Nephron progenitor cell (in vitro differentiated cells): ENCODE data around the gene IQCE.
A peak's percentile ranks its signal among the peaks of the same experiment; 100 is the strongest.

Experiments
- DNase-seq: peaks from one replicate; pipeline ENCODE4 v3.0.0; 2021
- H3K27ac Mint-ChIP-seq: 2 replicates; pipeline ENCODE4 v1.8.0; 2021; ENCODE audit warnings: mild to moderate bottlenecking, moderate library complexity, mixed read lengths
- H3K27me3 Mint-ChIP-seq: 2 replicates; pipeline ENCODE4 v1.8.0; 2021; ENCODE audit warnings: mild to moderate bottlenecking, low read depth, mixed read lengths; ENCODE audit not compliant: poor library complexity
- H3K36me3 Mint-ChIP-seq: 2 replicates; pipeline ENCODE4 v1.8.0; 2021; ENCODE audit warnings: low read depth, mixed read lengths
- H3K4me1 Mint-ChIP-seq: 2 replicates; pipeline ENCODE4 v1.8.0; 2021; ENCODE audit warnings: mixed read lengths
- H3K4me3 Mint-ChIP-seq: 2 replicates; pipeline ENCODE4 v1.8.0; 2021; ENCODE audit warnings: mild to moderate bottlenecking, moderate library complexity, mixed read lengths
- H3K9me3 Mint-ChIP-seq: 2 replicates; pipeline ENCODE4 v1.8.0; 2021; ENCODE audit warnings: mild to moderate bottlenecking, moderate library complexity, mixed read lengths
- TF ChIP-seq, protein P1 (sequence below): fragments of 200-600 bp; sonication (generic); IDR thresholded peaks from 2 replicates; pipeline ENCODE4 v1.5.0; 2021; ENCODE audit warnings: antibody characterized with exemption

Gene IQCE

DNA sequence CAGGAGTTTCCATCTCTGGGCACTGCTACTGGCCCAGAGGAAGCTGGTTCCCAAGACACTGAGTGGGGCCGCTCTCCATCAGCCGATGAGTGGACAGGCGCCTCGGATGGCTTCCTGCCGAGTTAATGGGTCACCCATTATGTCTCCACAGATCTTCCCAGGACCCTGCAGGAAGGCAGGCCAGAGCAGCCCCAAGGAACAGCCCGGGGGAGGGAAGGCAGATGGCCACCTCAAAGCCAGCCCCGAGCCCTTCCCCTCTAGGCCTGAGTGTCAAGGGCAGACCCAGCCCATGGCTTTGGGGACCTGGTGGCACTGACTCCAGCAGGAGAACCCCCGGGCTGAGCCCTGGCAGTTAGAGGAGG, 42.6 kb upstream of the IQCE start:
- Mint-ChIP-seq H3K4me3 (no peak overlapping the region), H3K9me3 (no peaks in the 10 kb centered on the region), H3K27ac (no peak overlapping the region), H3K36me3 (no peaks in the 10 kb centered on the region), H3K4me1 (peaks cover 54% of the 10 kb centered on the region), H3K27me3 (peaks cover 14% of the 10 kb centered on the region)
- no peak for DNase-seq
- TF ChIP-seq, protein P1, sequence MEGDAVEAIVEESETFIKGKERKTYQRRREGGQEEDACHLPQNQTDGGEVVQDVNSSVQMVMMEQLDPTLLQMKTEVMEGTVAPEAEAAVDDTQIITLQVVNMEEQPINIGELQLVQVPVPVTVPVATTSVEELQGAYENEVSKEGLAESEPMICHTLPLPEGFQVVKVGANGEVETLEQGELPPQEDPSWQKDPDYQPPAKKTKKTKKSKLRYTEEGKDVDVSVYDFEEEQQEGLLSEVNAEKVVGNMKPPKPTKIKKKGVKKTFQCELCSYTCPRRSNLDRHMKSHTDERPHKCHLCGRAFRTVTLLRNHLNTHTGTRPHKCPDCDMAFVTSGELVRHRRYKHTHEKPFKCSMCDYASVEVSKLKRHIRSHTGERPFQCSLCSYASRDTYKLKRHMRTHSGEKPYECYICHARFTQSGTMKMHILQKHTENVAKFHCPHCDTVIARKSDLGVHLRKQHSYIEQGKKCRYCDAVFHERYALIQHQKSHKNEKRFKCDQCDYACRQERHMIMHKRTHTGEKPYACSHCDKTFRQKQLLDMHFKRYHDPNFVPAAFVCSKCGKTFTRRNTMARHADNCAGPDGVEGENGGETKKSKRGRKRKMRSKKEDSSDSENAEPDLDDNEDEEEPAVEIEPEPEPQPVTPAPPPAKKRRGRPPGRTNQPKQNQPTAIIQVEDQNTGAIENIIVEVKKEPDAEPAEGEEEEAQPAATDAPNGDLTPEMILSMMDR = no peak

DNA sequence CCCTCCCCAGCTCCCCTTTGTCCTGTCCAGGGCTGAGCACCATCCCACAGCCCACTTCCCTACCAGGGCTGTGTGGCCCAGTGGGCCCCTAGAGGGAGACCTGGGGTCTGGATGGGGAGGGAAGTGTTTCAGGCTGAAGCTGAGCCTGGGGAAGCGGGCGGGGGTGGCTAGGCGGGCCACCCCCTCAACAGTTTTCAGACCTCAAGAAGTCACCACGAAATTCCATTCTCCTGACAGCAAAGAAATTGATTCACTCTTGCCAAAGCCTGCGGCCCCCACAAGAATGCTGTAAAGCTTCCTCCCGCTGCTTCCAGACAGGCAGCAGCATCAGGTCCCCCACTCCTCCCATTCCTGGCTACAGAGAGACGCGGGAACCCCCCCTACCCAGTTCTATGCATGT, 41.8 kb upstream of the IQCE start:
- H3K27ac Mint-ChIP-seq = no peak overlapping the region
- H3K4me1 Mint-ChIP-seq = peaks cover 53% of the 10 kb centered on the region
- no peak overlapping the region for H3K4me3 Mint-ChIP-seq
- peaks cover 14% of the 10 kb centered on the region for H3K27me3 Mint-ChIP-seq
- TF ChIP-seq, protein P1 = no peak
- H3K9me3 Mint-ChIP-seq = no peaks in the 10 kb centered on the region
- H3K36me3 Mint-ChIP-seq = no peaks in the 10 kb centered on the region
- no peak for DNase-seq

DNA sequence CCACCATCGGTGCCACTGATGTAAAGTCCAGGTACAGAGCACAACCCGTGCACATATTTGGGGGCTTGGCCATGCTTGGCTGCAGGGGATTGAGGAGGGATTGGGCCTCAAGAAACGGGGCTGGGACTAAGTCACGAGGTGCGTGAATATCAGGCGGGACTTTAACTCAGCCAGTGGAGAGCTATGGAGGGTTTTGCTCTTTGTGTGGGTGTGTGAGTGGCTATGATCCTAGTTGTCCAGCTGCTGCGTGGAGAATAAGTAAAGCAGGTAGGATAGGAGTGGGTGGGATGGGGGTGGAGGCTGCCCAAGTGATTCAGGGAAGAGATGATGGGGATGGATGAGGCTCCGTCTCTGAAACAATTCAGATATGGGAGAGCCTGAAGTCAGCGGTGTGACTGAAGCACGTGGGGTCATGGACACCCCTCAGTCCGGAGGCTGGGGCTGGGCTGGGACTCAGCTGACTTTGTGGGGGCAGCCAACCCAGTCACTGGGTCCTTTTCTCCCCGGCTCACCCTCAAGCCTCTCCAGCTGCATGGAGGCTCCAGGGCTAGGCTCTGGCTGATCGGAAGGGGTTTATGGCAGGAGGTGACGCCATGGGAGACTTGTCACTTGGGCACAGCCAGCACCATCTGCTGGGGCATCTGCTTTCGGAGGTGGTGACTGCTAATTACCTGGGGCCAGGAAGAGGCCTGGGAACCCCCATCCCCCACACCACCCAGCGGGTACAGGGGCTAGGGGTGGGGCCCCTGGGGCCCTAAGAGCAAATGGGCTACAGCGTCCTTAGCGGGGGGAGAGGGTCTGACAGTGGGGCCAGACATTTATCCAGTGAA, 40.9 kb upstream of the IQCE start:
- H3K9me3 Mint-ChIP-seq = no peaks in the 10 kb centered on the region
- no peak overlapping the region for H3K27ac Mint-ChIP-seq
- H3K4me3 Mint-ChIP-seq = peak overlapping the region; percentile 59
- no peak for DNase-seq
- H3K4me1 Mint-ChIP-seq = peaks cover 53% of the 10 kb centered on the region
- TF ChIP-seq, protein P1 = no peak
- H3K27me3 Mint-ChIP-seq = peaks cover 14% of the 10 kb centered on the region
- no peaks in the 10 kb centered on the region for H3K36me3 Mint-ChIP-seq

DNA sequence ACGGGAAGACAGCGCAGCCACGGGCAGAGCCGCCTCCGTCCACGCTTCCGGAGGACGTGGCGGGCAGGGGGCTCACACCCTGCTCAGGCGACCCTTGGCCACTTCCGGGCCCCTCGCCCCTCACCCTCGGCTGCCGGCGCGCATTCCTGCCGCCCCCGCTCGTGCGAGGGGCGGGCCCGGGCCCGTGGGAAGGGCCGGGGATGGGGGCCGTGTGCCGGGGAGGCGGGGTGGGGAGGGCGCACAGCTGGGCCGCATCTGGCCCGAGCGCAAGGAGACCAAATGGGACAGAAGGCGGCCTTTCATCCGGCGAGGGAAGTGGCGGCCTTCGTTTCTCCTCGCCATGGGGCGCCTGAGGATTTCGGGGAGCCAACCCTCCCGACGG, 40.1 kb upstream of the IQCE start:
- no peak for DNase-seq
- peaks cover 17% of the 10 kb centered on the region for H3K27me3 Mint-ChIP-seq
- H3K4me1 Mint-ChIP-seq = peaks cover 50% of the 10 kb centered on the region
- H3K36me3 Mint-ChIP-seq = no peaks in the 10 kb centered on the region
- TF ChIP-seq, protein P1 = no peak
- no peak overlapping the region for H3K27ac Mint-ChIP-seq
- peak overlapping the region; percentile 69 for H3K4me3 Mint-ChIP-seq
- H3K9me3 Mint-ChIP-seq = no peaks in the 10 kb centered on the region

DNA sequence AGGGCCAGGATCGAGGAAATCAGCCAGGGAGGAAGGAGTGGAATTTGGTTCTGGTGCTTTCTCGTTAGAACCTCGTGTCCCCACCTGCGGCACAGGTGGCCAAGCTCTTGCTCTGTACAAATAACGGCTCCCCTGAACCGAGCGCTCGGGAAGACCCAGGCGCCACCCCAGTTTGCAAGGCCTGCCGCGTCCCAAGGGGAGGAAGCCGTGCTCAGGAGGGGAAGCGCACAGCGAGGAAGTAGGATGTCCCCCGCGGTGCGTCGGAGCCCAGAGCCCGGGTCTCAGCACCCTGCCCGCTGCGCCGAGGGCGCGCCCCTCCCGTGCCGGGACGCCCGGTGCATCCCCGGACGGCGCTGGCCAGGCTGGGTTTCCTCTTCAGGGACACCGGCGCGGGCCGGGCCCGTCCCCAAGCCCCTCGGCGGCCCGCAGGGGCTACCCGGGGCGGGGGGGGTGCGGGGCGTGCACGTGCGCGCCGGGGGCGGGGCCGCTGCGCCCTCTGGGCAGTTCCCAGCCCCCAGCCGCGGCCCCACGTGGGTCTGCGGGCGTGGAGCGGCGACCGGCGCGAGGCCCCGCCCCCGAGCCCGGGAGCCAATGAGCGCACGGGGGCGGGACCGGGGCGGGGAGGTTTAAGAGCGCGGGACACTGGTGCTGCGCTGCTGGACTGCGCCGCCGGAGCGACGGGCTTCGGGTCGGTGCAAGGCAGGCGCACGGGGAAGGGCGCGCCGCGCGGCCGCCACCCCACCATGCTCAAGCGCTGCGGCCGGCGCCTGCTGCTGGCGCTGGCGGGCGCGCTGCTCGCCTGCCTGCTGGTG, 39.5 kb upstream of the IQCE start, which contains the start of gene LFNG:
TSS of gene LFNG (plus strand) at position 656 of the 812 bp plus-strand sequence. CDS start at position 744, 88 bp downstream.
- TF ChIP-seq, protein P1 = no peak
- H3K27me3 Mint-ChIP-seq = peaks cover 17% of the 10 kb centered on the region
- H3K9me3 Mint-ChIP-seq = no peaks in the 10 kb centered on the region
- H3K4me3 Mint-ChIP-seq = peak within 1 kb of the TSS; percentile 85
- no peak within 1 kb of the TSS for H3K27ac Mint-ChIP-seq
- peak; percentile 90 for DNase-seq
- H3K4me1 Mint-ChIP-seq = peaks cover 50% of the 10 kb centered on the region
- H3K36me3 Mint-ChIP-seq = no peaks in the 10 kb centered on the region
